CD8-positive, alpha-beta memory T cell (primary cell): ENCODE results near the gene PLAAT3. TPM values are rescaled to one million over a fixed set of nuclear protein-coding genes. Genes with fewer than 3 reads are reported as not detected.
"Not testable (repeated sequence)": the region's sequence is repeated elsewhere in the genome, so short reads cannot be mapped to it uniquely, and the experiment has no call there.

Source experiments
- CTCF ChIA-PET: fragments of 350-600 bp; sonication (Branson Sonifier 250); formaldehyde crosslinking; loops from one replicate; lab custom pipeline; 2021; ENCODE audit warnings: antibody characterized with exemption; lab: Charles Lee
- POLR2A ChIA-PET: fragments of 350-600 bp; sonication (Branson Sonifier 250); formaldehyde crosslinking; loops from one replicate; lab custom pipeline; 2021; ENCODE audit warnings: antibody characterized with exemption; lab: Charles Lee
- DNase-seq, 5 donors: peaks; one replicate each; pipeline versions ENCODE4 v3.0.0 to v3.0.0-alpha.2; 2020 to 2022; ENCODE audit warnings: mixed read lengths in 1 of 5
- H3K27ac ChIP-seq: one replicate; pipeline ENCODE4 v1.7.0; 2013; ENCODE audit warnings: low read depth, mild to moderate bottlenecking, low read length, moderate library complexity
- H3K27me3 ChIP-seq: 2 replicates; pipeline ENCODE4 v1.7.0; 2013; ENCODE audit warnings: low read length, mild to moderate bottlenecking; ENCODE audit not compliant: insufficient read depth, poor library complexity, severe bottlenecking
- H3K36me3 ChIP-seq: 2 replicates; pipeline ENCODE4 v1.7.0; 2013; ENCODE audit warnings: mild to moderate bottlenecking, low read length, moderate library complexity; ENCODE audit not compliant: insufficient read depth
- H3K4me1 ChIP-seq: 2 replicates; pipeline ENCODE4 v1.7.0; 2013; ENCODE audit warnings: mild to moderate bottlenecking, low read length, moderate library complexity; ENCODE audit not compliant: insufficient read depth
- H3K4me3 ChIP-seq: 2 replicates; pipeline ENCODE4 v1.7.0; 2013; ENCODE audit warnings: mild to moderate bottlenecking, low read length
- H3K9me3 ChIP-seq: 2 replicates; pipeline ENCODE4 v1.7.0; 2013; ENCODE audit warnings: mild to moderate bottlenecking, low read length
- H3K27ac Mint-ChIP-seq, 8 donors: one replicate each; pipeline ENCODE4 v1.8.0; 2020 to 2021; ENCODE audit warnings: mixed read lengths in 8 of 8, mild to moderate bottlenecking in 6 of 8, inconsistent platforms in 3 of 8, moderate library complexity in 3 of 8
- H3K27me3 Mint-ChIP-seq, 2 donors: one replicate each; pipeline ENCODE4 v1.8.0; 2020 to 2021; ENCODE audit warnings: mixed read lengths in 2 of 2, mild to moderate bottlenecking in 1 of 2, moderate library complexity in 1 of 2
- H3K36me3 Mint-ChIP-seq, 3 donors: one replicate each; pipeline ENCODE4 v1.8.0; 2020 to 2021; ENCODE audit warnings: mixed read lengths in 3 of 3, inconsistent platforms in 1 of 3, mild to moderate bottlenecking in 1 of 3
- H3K4me1 Mint-ChIP-seq, 3 donors: one replicate each; pipeline ENCODE4 v1.8.0; 2020 to 2021; ENCODE audit warnings: mixed read lengths in 3 of 3, inconsistent platforms in 1 of 3, mild to moderate bottlenecking in 1 of 3
- H3K4me3 Mint-ChIP-seq, 7 donors: one replicate each; pipeline ENCODE4 v1.8.0; 2020 to 2021; ENCODE audit warnings: mixed read lengths in 7 of 7, mild to moderate bottlenecking in 6 of 7, moderate library complexity in 4 of 7, inconsistent platforms in 2 of 7
- H3K9me3 Mint-ChIP-seq, 5 donors: one replicate each; pipeline ENCODE4 v1.8.0; 2020 to 2022; ENCODE audit warnings: mixed read lengths in 5 of 5, mild to moderate bottlenecking in 3 of 5, moderate library complexity in 2 of 5, inconsistent platforms in 1 of 5
- polyA plus RNA-seq: library from polyadenylated mRNA; unstranded; fragments of 300-500 nt; fragmentation: Illumina TruSeq; gene quantifications from one replicate; pipeline ENCODE4 v1.2.3, GENCODE V29; 2021
- total RNA-seq, 2 experiments: library from RNA; stranded (reverse); gene quantifications; one replicate each; pipeline ENCODE4 v1.2.3, GENCODE V29; 2021

The PLAAT3 gene
- total and polyA plus RNA-seq, 3 experiments from 2014 or later, result 13.9 to 39.5 (median 16.0) TPM

DNA sequence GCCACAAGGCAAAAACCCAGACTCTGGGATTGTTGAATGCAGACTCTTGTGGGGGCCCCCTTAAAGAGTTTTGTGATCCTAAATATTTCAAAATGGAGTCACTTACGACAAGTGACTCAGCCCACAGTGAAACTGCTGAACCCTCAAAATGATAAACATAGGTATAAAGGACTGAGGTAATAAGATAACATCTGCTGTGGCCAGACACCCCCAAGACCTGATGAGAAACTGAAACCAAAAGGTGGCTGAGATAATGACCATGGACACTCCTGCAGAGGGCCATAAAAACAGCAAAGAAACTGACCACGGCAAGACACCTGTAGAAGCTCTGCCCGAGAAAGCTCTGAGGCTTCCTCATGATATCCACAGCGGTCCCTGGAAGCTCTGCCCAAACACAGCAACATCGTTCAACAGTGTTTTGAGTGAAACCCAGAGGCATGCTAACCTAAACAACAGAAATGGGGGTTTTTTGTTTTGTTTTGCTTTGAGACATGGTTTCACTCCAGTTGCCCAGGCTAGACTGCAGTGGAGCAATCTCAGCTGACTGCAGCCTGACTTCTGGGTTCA lies 79.3 kb downstream of the PLAAT3 start:
- ChIA-PET CTCF (interaction anchor here (0.7 to 3.2 kb wide), 4 partner anchors 16 to 100 kb away, joined by 3 to 9 read pairs (median 4); no protein-coding TSS in a partner anchor), POLR2A (interaction anchor here (1.3 to 2.3 kb wide), 3 partner anchors 16 to 32 kb away, joined by 3 to 11 read pairs (median 9); no protein-coding TSS in a partner anchor)
- H3K27me3 ChIP-seq, result no peaks in the 10 kb centered on the region
- H3K27ac ChIP-seq, result peak overlapping the region; percentile 69
- peaks cover 85 to 93% (median 90%) of the 10 kb centered on the region in 3 donors for H3K4me1 Mint-ChIP-seq
- no peaks in the 10 kb centered on the region for H3K9me3 Mint-ChIP-seq
- H3K27ac Mint-ChIP-seq, result peak overlapping the region; percentile 90 to 100 (median 98)
- DNase-seq, result peak in 3 of 5 donors; percentile 14 to 63 (median 52)
- no peaks in the 10 kb centered on the region for H3K36me3 ChIP-seq
- H3K4me1 ChIP-seq, result peaks cover 80% of the 10 kb centered on the region
- peaks cover 0 to 3% of the 10 kb centered on the region in 2 donors for H3K27me3 Mint-ChIP-seq
- peaks cover 0 to 32% (median 1%) of the 10 kb centered on the region in 3 donors for H3K36me3 Mint-ChIP-seq
- H3K4me3 Mint-ChIP-seq, result peak overlapping the region; percentile 91 to 99 (median 98)
- H3K4me3 ChIP-seq, result peak overlapping the region; percentile 78
- H3K9me3 ChIP-seq, result no peaks in the 10 kb centered on the region

DNA sequence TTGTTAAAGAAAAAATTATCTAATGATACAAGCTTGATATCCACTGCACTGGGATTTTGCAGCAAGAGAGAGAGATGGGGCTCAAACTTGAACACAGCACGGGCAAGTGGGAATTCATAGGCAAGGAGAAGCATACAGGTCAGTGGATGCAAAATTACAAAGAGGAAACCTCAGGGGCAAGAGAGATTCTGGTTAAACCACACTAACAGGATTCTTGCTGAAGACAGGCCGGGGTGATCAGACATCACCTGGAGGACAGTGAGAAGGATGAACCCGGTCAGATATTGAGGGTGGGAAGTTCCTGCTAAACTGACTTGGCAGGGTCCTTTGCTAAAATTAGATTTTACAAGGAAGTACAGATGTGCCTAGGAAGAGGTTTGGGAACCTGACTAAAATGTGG lies 80.2 kb downstream of the PLAAT3 start:
- Mint-ChIP-seq H3K27ac (peak overlapping the region; percentile 78 to 100 (median 93)), H3K4me3 (peak overlapping the region; percentile 58 to 83 (median 59)), H3K9me3 (no peaks in the 10 kb centered on the region), H3K36me3 (peaks cover 0 to 25% (median 1%) of the 10 kb centered on the region in 3 donors), H3K27me3 (peaks cover 0 to 3% of the 10 kb centered on the region in 2 donors), H3K4me1 (peaks cover 85 to 93% (median 90%) of the 10 kb centered on the region in 3 donors)
- Histone ChIP-seq H3K9me3 (no peaks in the 10 kb centered on the region), H3K36me3 (no peaks in the 10 kb centered on the region), H3K4me3 (no peak overlapping the region), H3K4me1 (peaks cover 81% of the 10 kb centered on the region), H3K27ac (peak overlapping the region; percentile 69), H3K27me3 (no peaks in the 10 kb centered on the region)
- CTCF ChIA-PET, result interaction anchor here (0.7 to 1.4 kb wide), 4 partner anchors 17 to 55 kb away, joined by 3 to 4 read pairs (median 3); no protein-coding TSS in a partner anchor
- no peak for DNase-seq
- POLR2A ChIA-PET, result interaction anchor here (1.3 to 3.3 kb wide), 2 partner anchors 17 kb away, joined by 9 to 19 read pairs; no protein-coding TSS in a partner anchor

DNA sequence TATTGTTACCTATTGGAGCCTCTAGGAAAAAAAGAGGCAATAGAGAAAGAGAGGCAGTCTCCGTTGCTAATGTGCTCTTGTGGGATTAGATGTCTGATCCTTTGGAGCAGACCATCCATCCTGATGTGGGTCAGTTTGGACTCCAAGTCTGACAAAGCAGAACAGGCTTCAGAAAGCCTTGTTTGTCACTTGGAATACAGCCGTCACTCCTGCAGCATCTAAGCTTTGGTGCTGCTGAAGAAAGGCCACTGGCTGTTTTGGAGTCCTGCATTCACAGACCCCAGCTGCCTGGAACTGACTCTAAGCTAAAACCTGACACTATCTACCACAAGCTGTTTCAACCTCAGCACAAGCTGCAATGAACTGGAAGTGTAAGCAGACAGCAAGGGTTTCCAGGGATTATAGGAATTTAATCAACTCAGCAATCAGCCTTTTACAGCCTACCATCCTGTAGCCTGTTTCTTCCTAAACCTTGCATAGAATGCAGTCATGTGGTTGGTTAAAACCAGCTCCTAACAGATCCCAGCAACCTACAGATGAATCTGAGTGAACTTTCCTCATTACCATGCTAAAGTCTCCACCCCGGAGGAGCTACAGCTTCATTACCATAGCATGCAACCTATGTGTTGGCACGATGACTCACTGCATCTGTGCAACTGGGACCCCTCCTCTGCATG lies 81.3 kb downstream of the PLAAT3 start:
- Histone ChIP-seq H3K27ac (no peak overlapping the region), H3K4me1 (peaks cover 73% of the 10 kb centered on the region)

DNA sequence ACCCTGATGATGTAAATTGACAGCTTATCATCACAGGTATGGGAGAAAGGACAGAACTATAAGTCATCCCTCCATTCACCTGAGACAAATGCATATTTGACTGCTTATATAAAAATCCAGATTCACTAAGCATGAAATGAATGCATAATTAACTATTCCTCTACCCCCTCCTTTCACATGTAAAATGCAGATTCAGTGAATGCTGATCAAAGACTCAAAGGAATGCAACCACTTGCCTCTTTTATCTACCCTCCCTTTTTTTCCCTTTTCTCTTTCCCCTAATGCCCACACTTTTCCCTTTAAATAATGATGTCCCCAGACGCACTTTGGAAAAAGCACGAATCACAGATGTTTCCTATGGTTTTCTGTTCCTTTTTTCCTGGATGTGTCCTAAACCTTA lies 82.1 kb downstream of the PLAAT3 start:
- Histone ChIP-seq H3K27ac (peak overlapping the region; percentile 8), H3K4me1 (peaks cover 69% of the 10 kb centered on the region), H3K27me3 (no peaks in the 10 kb centered on the region), H3K36me3 (no peaks in the 10 kb centered on the region), H3K9me3 (no peaks in the 10 kb centered on the region), H3K4me3 (peak overlapping the region; percentile 21)
- peaks cover 0 to 2% of the 10 kb centered on the region in 2 donors for H3K27me3 Mint-ChIP-seq
- no peak for DNase-seq
- H3K36me3 Mint-ChIP-seq, result peaks cover 0 to 7% (median 0%) of the 10 kb centered on the region in 3 donors
- H3K4me1 Mint-ChIP-seq, result peaks cover 71 to 78% (median 76%) of the 10 kb centered on the region in 3 donors
- ChIA-PET POLR2A (interaction anchor here (1.6 to 3.3 kb wide), 2 partner anchors 19 to 35 kb away, joined by 5 to 19 read pairs; no protein-coding TSS in a partner anchor), CTCF (interaction anchor here (0.9 to 1.6 kb wide), 4 partner anchors 9 to 104 kb away, joined by 3 to 4 read pairs (median 3); no protein-coding TSS in a partner anchor)
- no peaks in the 10 kb centered on the region for H3K9me3 Mint-ChIP-seq
- H3K27ac Mint-ChIP-seq, result peak overlapping the region; percentile 56 to 95 (median 90)
- H3K4me3 Mint-ChIP-seq, result peak overlapping the region; percentile 58 to 84 (median 82)

More for the DNA sequence above, 81.3 kb downstream of the PLAAT3 start:
- Mint-ChIP-seq H3K27ac (peak overlapping the region; percentile 78 to 98 (median 94)), H3K36me3 (peaks cover 0 to 15% (median 0%) of the 10 kb centered on the region in 3 donors), H3K9me3 (no peaks in the 10 kb centered on the region), H3K27me3 (peaks cover 0 to 2% of the 10 kb centered on the region in 2 donors), H3K4me1 (peaks cover 78 to 86% (median 83%) of the 10 kb centered on the region in 3 donors), H3K4me3 (peak overlapping the region; percentile 41 to 77 (median 59))
- CTCF ChIA-PET, result interaction anchor here (0.8 to 1.6 kb wide), 5 partner anchors 10 to 103 kb away, joined by 3 to 5 read pairs (median 3); no protein-coding TSS in a partner anchor
- Histone ChIP-seq H3K9me3 (no peaks in the 10 kb centered on the region), H3K27me3 (no peaks in the 10 kb centered on the region), H3K4me3 (no peak overlapping the region), H3K36me3 (no peaks in the 10 kb centered on the region)
- DNase-seq, result no peak
- POLR2A ChIA-PET, result interaction anchor here (1.6 to 3.3 kb wide), 2 partner anchors 19 to 34 kb away, joined by 5 to 19 read pairs; no protein-coding TSS in a partner anchor

DNA sequence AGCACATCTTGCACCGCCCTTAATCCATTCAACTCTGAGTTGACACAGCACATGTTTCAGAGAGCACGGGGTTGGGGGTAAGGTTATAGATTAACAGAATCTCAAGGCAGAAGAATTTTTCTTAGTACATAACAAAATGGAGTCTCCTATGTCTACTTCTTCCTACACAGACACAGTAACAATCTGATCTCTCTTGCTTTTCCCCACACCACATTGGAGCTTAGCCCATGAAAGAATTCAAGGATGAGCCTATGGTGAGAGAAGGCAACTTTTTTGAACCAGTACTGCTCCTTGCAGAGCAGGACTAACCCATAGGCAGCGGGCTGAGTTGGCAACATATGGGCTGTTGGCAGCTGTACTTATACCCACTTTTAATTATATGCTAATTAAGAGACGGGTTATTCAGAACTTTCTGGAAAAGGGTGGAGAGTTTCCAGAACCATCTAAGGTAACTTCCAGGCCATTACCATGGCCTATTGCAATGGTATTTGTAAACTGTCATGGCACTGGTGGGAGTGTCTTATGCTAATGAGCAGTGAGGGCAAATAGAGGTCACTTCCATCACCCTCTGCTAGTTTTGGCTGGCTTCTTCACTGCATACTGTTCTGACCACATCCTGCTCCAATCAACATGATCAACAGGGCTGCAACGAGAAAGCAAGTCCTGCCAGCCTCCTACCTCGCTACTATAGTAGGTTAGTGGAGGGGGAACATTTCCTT lies 83.0 kb downstream of the PLAAT3 start:
- Histone ChIP-seq H3K4me1 (peaks cover 67% of the 10 kb centered on the region), H3K27ac (peak overlapping the region; percentile 36), H3K4me3 (peak overlapping the region; percentile 21)
- not testable (repeated sequence) for H3K9me3 ChIP-seq, H3K9me3 Mint-ChIP-seq, H3K36me3 Mint-ChIP-seq, H3K36me3 ChIP-seq, H3K27me3 Mint-ChIP-seq, H3K27me3 ChIP-seq
- Mint-ChIP-seq H3K4me1 (peaks cover 67 to 70% (median 70%) of the 10 kb centered on the region in 3 donors), H3K27ac (peak overlapping the region; percentile 79 to 95 (median 94)), H3K4me3 (peak overlapping the region; percentile 58 to 84 (median 82))
- DNase-seq, result peak; percentile 46 to 83 (median 76)
- ChIA-PET CTCF (interaction anchor here (0.9 kb wide), 1 partner anchor 21 kb away, joined by 3 read pairs; no protein-coding TSS in a partner anchor), POLR2A (interaction anchor here (1.6 to 3.3 kb wide), 2 partner anchors 20 to 36 kb away, joined by 5 to 19 read pairs; no protein-coding TSS in a partner anchor)

DNA sequence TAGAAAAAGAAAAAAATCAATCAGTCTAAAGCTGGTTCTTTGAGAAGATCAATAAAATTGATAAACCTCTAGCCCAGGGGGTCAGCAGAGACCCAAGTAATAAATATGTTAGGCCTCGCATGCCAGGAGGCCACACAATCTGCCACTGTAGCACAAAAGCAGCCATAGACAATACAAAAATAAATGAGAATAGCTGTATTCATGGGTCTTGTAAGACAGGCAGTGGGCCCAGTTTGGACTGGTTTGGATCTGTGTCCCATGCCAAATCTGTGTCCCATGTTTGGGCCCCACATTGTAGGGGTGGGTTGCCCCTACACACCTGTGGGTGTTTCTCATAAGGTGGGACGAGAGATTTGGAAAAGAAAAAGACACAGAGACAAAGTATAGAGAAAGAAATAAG lies 84.2 kb downstream of the PLAAT3 start:
- H3K27ac Mint-ChIP-seq, result peak overlapping the region; percentile 59 to 94 (median 80)
- Histone ChIP-seq H3K36me3 (no peaks in the 10 kb centered on the region), H3K4me1 (peaks cover 55% of the 10 kb centered on the region), H3K4me3 (no peak overlapping the region), H3K27ac (no peak overlapping the region), H3K27me3 (no peaks in the 10 kb centered on the region), H3K9me3 (no peaks in the 10 kb centered on the region)
- DNase-seq, result no peak
- H3K9me3 Mint-ChIP-seq, result no peaks in the 10 kb centered on the region
- CTCF ChIA-PET, result interaction anchor here (1.4 kb wide), 1 partner anchor 50 kb away, joined by 3 read pairs; no protein-coding TSS in a partner anchor
- POLR2A ChIA-PET, result interaction anchor here (0.6 kb wide), 1 partner anchor 21 kb away, joined by 3 read pairs; no protein-coding TSS in a partner anchor
- H3K4me3 Mint-ChIP-seq, result peak overlapping the region in 1 of 7 donors; percentile 38
- peaks cover 55 to 58% (median 58%) of the 10 kb centered on the region in 3 donors for H3K4me1 Mint-ChIP-seq
- H3K27me3 Mint-ChIP-seq, result peaks cover 0 to 2% of the 10 kb centered on the region in 2 donors
- no peaks in the 10 kb centered on the region for H3K36me3 Mint-ChIP-seq

DNA sequence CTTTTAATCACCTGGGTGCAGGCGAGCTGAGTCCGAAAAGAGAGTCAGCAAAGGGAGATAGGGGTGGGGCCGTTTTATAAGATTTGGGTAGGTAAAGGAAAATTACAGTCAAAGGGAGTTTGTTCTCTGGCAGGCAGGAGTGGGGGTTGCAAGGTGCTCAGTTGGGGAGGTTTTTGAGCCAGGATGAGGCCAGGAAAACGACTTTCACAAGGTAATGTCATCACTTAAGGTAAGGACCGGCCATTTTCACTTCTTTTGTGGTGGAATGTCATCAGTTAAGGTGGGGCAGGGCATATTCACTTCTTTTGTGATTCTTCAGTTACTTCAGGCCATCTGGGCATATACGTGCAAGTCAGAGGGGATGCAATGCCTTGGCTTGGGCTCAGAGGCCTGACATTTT lies 84.9 kb downstream of the PLAAT3 start:
- Mint-ChIP-seq H3K27ac (peak overlapping the region in 7 of 8 donors; percentile 62 to 94 (median 80)), H3K4me3 (peak overlapping the region in 2 of 7 donors; percentile 15 to 55), H3K4me1 (peaks cover 50 to 52% (median 51%) of the 10 kb centered on the region in 3 donors)
- not testable (repeated sequence) for H3K4me3 ChIP-seq, H3K36me3 ChIP-seq, H3K27me3 Mint-ChIP-seq, DNase-seq, H3K27ac ChIP-seq, H3K27me3 ChIP-seq, H3K36me3 Mint-ChIP-seq, H3K9me3 Mint-ChIP-seq, H3K9me3 ChIP-seq
- CTCF ChIA-PET, result interaction anchor here (1.0 to 1.4 kb wide), 2 partner anchors 9 to 50 kb away, joined by 3 read pairs; no protein-coding TSS in a partner anchor
- peaks cover 49% of the 10 kb centered on the region for H3K4me1 ChIP-seq
- POLR2A ChIA-PET, result interaction anchor here (1.1 kb wide), 1 partner anchor 23 kb away, joined by 3 read pairs; no protein-coding TSS in a partner anchor
